HEK293 (cell line): ENCODE results near the gene FRAS1.

Source experiments
- CTCF ChIP-seq: fragments of 450-650 bp; formaldehyde crosslinking; IDR thresholded peaks from 2 replicates; pipeline ENCODE4 v1.5.1; 2016; ENCODE audit warnings: missing biosample characterization, missing genetic modification characterization
- TCF7L2 ChIP-seq: IDR thresholded peaks from 2 replicates; pipeline ENCODE4 v1.6.1; 2011; ENCODE audit warnings: low read depth, mild to moderate bottlenecking, inconsistent platforms, low read length, moderate library complexity, borderline replicate concordance
- ZBTB8A ChIP-seq: fragments of 450-650 bp; formaldehyde crosslinking; IDR thresholded peaks from 2 replicates; pipeline ENCODE4 v1.5.1; 2016; ENCODE audit warnings: missing biosample characterization, missing genetic modification characterization
- ZNF24 ChIP-seq: fragments of 450-650 bp; formaldehyde crosslinking; IDR thresholded peaks from 2 replicates; pipeline ENCODE4 v1.5.1; 2016; ENCODE audit warnings: missing biosample characterization, missing genetic modification characterization
- ZNF311 ChIP-seq: fragments of 450-650 bp; formaldehyde crosslinking; IDR thresholded peaks from 2 replicates; pipeline ENCODE4 v1.5.1; 2017; ENCODE audit warnings: missing biosample characterization, missing genetic modification characterization, borderline replicate concordance
- ZNF394 ChIP-seq: fragments of 450-650 bp; formaldehyde crosslinking; IDR thresholded peaks from 2 replicates; pipeline ENCODE4 v1.5.1; 2016; ENCODE audit warnings: missing biosample characterization, missing genetic modification characterization, mild to moderate bottlenecking, moderate library complexity, borderline replicate concordance
- ZNF645 ChIP-seq: fragments of 450-650 bp; formaldehyde crosslinking; IDR thresholded peaks from 2 replicates; pipeline ENCODE4; 2016; ENCODE audit warnings: missing biosample characterization, missing genetic modification characterization

DNA sequence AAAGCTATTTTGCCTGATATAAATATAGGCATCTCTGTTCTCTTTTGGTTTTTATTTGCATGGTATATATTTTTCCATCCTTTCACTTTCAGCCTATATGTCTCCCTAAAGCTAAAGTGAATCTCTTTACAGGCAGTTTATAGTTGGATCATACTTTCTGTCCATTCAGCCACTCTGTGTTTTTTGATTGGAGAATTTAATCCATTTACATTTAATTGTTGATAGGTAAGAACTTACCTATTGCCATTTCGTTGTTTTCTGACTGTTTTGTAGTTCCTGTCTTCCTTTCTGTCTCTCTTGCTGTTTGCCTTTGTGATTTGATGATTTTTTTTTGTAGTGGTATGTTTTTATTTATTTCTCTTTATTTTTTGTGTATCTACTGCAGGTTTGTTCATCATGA, 338.5 kb downstream of the FRAS1 start:
- TF ChIP-seq ZNF394 (tag by site-specific recombination) (no peak), CTCF (no peak), ZNF24 (tag by site-specific recombination) (no peak), ZNF645 (tag by site-specific recombination) (no peak), ZBTB8A (tag by site-specific recombination) (no peak), TCF7L2 (no peak), ZNF311 (no peak)
